Uterus (tissue), 2 donors: ENCODE results near the gene PLSCR4.

Source experiments
- POLR2A ChIP-seq, 2 donors: fragments of 450-650 bp; IDR thresholded peaks; one replicate each; pipeline ENCODE4 v1.6.1; 2016; ENCODE audit warnings: antibody characterized with exemption in 2 of 2, mild to moderate bottlenecking in 1 of 2, moderate library complexity in 1 of 2
- TF ChIP-seq, protein P1 (sequence below), 4 experiments: fragments of 200-600 bp in 2 of 4; fragments of 450-650 bp in 2 of 4; sonication (generic) in 2 of 4; IDR thresholded peaks; one replicate each; pipeline ENCODE4 v1.5.1; 2016 to 2019; ENCODE audit warnings: antibody characterized with exemption in 4 of 4, mild to moderate bottlenecking in 2 of 4, moderate library complexity in 1 of 4

DNA sequence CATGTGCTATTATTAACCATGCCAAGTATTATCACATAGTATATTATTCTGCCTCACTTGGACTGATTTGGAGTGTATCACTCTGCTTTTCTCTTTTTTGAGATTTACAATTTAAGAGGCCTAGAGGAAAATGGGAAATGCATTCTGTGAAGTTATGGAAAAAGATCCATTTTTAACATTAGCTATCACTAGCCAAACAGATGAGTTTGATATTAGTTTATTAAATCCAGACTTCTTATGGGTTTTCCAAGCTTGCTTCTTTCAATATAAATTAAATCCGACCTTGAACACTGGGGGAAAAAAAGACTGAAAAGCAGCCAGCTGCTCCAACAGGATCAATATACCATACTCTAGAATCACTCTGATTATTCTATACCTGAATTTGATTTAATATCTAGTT lies 59.9 kb downstream of the PLSCR4 start:
- TF ChIP-seq, protein P1, sequence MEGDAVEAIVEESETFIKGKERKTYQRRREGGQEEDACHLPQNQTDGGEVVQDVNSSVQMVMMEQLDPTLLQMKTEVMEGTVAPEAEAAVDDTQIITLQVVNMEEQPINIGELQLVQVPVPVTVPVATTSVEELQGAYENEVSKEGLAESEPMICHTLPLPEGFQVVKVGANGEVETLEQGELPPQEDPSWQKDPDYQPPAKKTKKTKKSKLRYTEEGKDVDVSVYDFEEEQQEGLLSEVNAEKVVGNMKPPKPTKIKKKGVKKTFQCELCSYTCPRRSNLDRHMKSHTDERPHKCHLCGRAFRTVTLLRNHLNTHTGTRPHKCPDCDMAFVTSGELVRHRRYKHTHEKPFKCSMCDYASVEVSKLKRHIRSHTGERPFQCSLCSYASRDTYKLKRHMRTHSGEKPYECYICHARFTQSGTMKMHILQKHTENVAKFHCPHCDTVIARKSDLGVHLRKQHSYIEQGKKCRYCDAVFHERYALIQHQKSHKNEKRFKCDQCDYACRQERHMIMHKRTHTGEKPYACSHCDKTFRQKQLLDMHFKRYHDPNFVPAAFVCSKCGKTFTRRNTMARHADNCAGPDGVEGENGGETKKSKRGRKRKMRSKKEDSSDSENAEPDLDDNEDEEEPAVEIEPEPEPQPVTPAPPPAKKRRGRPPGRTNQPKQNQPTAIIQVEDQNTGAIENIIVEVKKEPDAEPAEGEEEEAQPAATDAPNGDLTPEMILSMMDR (IDR thresholded peaks at IDR 0.05): no peak
- no peak for TF ChIP-seq POLR2A (IDR thresholded peaks at IDR 0.05)
